Gastroesophageal sphincter (tissue), 3 donors: ENCODE results near the gene GALNT17.

ENCODE experiments used
- EP300 ChIP-seq: sonication (generic); formaldehyde crosslinking; IDR thresholded peaks from one replicate; pipeline ENCODE4 v1.6.1; 2017; ENCODE audit warnings: antibody characterized with exemption, mild to moderate bottlenecking
- POLR2A ChIP-seq, 2 donors: fragments of 450-650 bp; IDR thresholded peaks; one replicate each; pipeline ENCODE4 v1.6.1; 2017; ENCODE audit warnings: antibody characterized with exemption in 2 of 2, mild to moderate bottlenecking in 2 of 2, moderate library complexity in 1 of 2
- POLR2AphosphoS5 ChIP-seq: sonication (generic); formaldehyde crosslinking; IDR thresholded peaks from one replicate; pipeline ENCODE4 v1.6.1; 2017; ENCODE audit warnings: antibody characterized with exemption
- TF ChIP-seq, protein P1 (sequence below), 4 experiments: fragments of 200-600 bp in 2 of 4; fragments of 450-650 bp in 2 of 4; sonication (generic) in 1 of 4; IDR thresholded peaks; one replicate each; pipeline ENCODE4 v1.5.1; 2017 to 2019; ENCODE audit warnings: antibody characterized with exemption in 4 of 4, mild to moderate bottlenecking in 2 of 4, moderate library complexity in 2 of 4

DNA sequence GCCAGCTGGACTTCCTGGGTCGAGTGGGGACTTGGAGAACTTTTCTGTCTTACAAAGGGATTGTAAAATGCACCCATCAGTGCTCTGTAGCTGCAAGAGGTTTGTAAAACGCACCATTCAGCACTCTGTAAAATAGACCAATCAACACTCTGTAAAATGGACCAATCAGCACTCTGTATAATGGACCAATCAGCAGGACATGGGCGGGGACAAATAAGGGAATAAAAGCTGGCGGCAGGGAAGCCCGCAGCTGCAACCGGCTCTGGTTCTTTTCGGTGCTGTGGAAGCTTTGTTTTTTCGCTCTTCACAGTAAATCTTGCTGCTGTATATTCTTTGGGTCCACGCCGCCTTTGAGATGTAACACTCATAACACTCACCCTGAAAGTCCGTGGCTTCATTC, 151.9 kb downstream of the GALNT17 start:
- TF ChIP-seq, protein P1, sequence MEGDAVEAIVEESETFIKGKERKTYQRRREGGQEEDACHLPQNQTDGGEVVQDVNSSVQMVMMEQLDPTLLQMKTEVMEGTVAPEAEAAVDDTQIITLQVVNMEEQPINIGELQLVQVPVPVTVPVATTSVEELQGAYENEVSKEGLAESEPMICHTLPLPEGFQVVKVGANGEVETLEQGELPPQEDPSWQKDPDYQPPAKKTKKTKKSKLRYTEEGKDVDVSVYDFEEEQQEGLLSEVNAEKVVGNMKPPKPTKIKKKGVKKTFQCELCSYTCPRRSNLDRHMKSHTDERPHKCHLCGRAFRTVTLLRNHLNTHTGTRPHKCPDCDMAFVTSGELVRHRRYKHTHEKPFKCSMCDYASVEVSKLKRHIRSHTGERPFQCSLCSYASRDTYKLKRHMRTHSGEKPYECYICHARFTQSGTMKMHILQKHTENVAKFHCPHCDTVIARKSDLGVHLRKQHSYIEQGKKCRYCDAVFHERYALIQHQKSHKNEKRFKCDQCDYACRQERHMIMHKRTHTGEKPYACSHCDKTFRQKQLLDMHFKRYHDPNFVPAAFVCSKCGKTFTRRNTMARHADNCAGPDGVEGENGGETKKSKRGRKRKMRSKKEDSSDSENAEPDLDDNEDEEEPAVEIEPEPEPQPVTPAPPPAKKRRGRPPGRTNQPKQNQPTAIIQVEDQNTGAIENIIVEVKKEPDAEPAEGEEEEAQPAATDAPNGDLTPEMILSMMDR (IDR thresholded peaks at IDR 0.05): no peak
- TF ChIP-seq POLR2A (IDR thresholded peaks at IDR 0.05) (no peak), EP300 (no peak), POLR2AphosphoS5 (no peak)
